Loucy (cell line): ENCODE measurements around the gene ARHGAP42.

Experiments
- H2AFZ ChIP-seq: fragments of 200-600 bp; sonication (generic); 2 replicates; pipeline ENCODE4 v1.6.0; 2016; ENCODE audit warnings: antibody characterized with exemption, mild to moderate bottlenecking, low read length, moderate library complexity
- H3F3A ChIP-seq: fragments of 200-600 bp; 2 replicates; pipeline ENCODE4 v1.6.0; 2016; ENCODE audit warnings: antibody characterized with exemption, low read depth, mild to moderate bottlenecking
- H3K27me3 ChIP-seq: fragments of 200-600 bp; sonication (generic); 2 replicates; pipeline ENCODE4 v1.6.1; 2014; ENCODE audit warnings: low read length, mild to moderate bottlenecking; ENCODE audit not compliant: insufficient read depth, poor library complexity, severe bottlenecking
- H3K36me3 ChIP-seq: fragments of 200-600 bp; sonication (generic); 2 replicates; pipeline ENCODE4 v1.6.1; 2016; ENCODE audit warnings: low read length; ENCODE audit not compliant: insufficient read depth
- H3K4me1 ChIP-seq: fragments of 200-600 bp; sonication (generic); 2 replicates; pipeline ENCODE4 v1.5.1; 2014; ENCODE audit warnings: low read length, mild to moderate bottlenecking; ENCODE audit not compliant: insufficient read depth, poor library complexity, severe bottlenecking
- H3K4me2 ChIP-seq: fragments of 200-600 bp; sonication (generic); 2 replicates; pipeline ENCODE4 v1.6.0; 2014; ENCODE audit warnings: antibody characterized with exemption, low read length, low read depth, mild to moderate bottlenecking; ENCODE audit not compliant: poor library complexity, severe bottlenecking
- H3K4me3 ChIP-seq: fragments of 200-600 bp; sonication (generic); 2 replicates; pipeline ENCODE4 v1.5.1; 2014; ENCODE audit warnings: low read length, mild to moderate bottlenecking, mixed read lengths; ENCODE audit not compliant: poor library complexity, severe bottlenecking
- H3K79me2 ChIP-seq: fragments of 200-600 bp; sonication (generic); 2 replicates; pipeline ENCODE4 v1.6.1; 2014; ENCODE audit warnings: low read length; ENCODE audit not compliant: insufficient read depth
- H3K9ac ChIP-seq: fragments of 200-600 bp; sonication (generic); 2 replicates; pipeline ENCODE4 v1.6.0; 2014; ENCODE audit warnings: mild to moderate bottlenecking, low read depth, low read length, moderate library complexity; ENCODE audit not compliant: poor library complexity, severe bottlenecking
- H3K9me2 ChIP-seq: fragments of 200-600 bp; sonication (generic); replicated peaks from 2 replicates; pipeline ENCODE4 v1.6.1; 2016; ENCODE audit warnings: low read depth, low read length, mixed read lengths
- H3K9me3 ChIP-seq: fragments of 200-600 bp; sonication (generic); 2 replicates; pipeline ENCODE4 v1.6.1; 2014; ENCODE audit warnings: mild to moderate bottlenecking, antibody characterized with exemption, low read length, low read depth; ENCODE audit not compliant: insufficient read depth
- H4K20me1 ChIP-seq: fragments of 200-600 bp; sonication (generic); 2 replicates; pipeline ENCODE4 v1.6.0; 2014; ENCODE audit warnings: antibody characterized with exemption, low read length, mild to moderate bottlenecking; ENCODE audit not compliant: insufficient read depth, poor library complexity, severe bottlenecking
- EZH2phosphoT487 ChIP-seq: fragments of 200-600 bp; IDR thresholded peaks from 2 replicates; pipeline ENCODE4 v1.6.1; 2018; ENCODE audit warnings: antibody characterized with exemption, mild to moderate bottlenecking, moderate library complexity, borderline replicate concordance
- TF ChIP-seq, protein P1 (sequence below): fragments of 200-600 bp; sonication (generic); conservative IDR thresholded peaks from 2 replicates; pipeline ENCODE4 v1.5.1; 2014; ENCODE audit warnings: mild to moderate bottlenecking, antibody characterized with exemption, low read length

The ARHGAP42 gene

DNA sequence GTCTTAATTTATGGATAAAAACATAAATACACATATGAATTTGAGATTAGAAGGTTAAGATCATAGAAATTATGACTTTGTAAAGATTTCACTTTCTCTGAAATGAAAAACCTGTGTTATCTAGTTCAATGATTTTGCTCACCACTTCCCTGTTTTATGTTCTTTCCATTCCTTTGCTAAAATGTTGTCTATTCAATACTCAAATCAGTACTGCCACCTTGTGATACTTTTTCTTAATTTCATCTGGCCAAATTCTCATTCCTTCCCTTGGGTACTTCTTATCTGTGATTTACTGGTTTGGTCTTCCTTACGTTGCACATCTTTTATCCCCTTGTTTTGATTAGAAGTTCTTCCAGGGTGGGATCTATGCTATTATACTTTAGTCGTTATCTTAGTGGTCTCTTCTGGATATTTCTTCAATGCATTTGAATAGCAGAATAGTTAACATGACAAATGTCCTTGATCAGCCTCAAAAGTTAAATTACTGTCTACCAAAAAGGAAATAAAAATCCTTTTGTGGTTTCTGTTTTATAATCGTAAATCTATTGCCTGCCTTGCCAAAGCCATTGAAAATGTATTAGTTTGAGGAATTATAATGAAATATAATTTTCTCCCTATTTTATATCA is 245.5 kb downstream of the ARHGAP42 start:
- Histone ChIP-seq H3K4me3 (no peak overlapping the region), H3K9me2 (no peaks in the 10 kb centered on the region), H3K9me3 (no peaks in the 10 kb centered on the region), H2AFZ (no peak overlapping the region), H3K79me2 (no peaks in the 10 kb centered on the region), H3K9ac (no peak overlapping the region), H4K20me1 (no peaks in the 10 kb centered on the region), H3K4me1 (no peaks in the 10 kb centered on the region), H3K4me2 (no peak overlapping the region), H3F3A (no peaks in the 10 kb centered on the region), H3K36me3 (no peaks in the 10 kb centered on the region), H3K27me3 (no peaks in the 10 kb centered on the region)
- TF ChIP-seq, protein P1, sequence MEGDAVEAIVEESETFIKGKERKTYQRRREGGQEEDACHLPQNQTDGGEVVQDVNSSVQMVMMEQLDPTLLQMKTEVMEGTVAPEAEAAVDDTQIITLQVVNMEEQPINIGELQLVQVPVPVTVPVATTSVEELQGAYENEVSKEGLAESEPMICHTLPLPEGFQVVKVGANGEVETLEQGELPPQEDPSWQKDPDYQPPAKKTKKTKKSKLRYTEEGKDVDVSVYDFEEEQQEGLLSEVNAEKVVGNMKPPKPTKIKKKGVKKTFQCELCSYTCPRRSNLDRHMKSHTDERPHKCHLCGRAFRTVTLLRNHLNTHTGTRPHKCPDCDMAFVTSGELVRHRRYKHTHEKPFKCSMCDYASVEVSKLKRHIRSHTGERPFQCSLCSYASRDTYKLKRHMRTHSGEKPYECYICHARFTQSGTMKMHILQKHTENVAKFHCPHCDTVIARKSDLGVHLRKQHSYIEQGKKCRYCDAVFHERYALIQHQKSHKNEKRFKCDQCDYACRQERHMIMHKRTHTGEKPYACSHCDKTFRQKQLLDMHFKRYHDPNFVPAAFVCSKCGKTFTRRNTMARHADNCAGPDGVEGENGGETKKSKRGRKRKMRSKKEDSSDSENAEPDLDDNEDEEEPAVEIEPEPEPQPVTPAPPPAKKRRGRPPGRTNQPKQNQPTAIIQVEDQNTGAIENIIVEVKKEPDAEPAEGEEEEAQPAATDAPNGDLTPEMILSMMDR: peak; percentile 50
- TF ChIP-seq EZH2phosphoT487: no peak

DNA sequence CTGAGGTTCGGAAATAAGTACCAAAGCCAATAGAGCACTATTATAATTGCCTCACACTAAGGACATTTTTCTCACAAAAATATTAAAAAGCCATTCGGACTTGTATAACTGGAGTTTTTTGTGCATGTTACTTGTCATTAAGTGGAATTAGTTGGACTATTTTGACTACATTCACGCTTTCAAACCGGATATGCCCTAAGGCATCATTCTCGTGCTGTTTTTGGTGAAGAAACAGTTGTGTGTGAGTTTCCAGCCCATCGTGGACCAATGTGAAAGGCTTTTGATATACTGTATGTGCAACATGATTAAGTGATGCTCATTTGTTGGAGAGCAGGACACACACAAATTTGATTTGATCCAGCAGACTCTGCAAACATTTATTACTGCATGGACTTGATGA is 249.7 kb downstream of the ARHGAP42 start:
- H3K4me1 ChIP-seq: no peaks in the 10 kb centered on the region
- H3K79me2 ChIP-seq: no peaks in the 10 kb centered on the region
- no peaks in the 10 kb centered on the region for H3K27me3 ChIP-seq
- no peaks in the 10 kb centered on the region for H3K36me3 ChIP-seq
- H3K9me3 ChIP-seq: no peaks in the 10 kb centered on the region
- no peaks in the 10 kb centered on the region for H3K9me2 ChIP-seq
- no peak overlapping the region for H2AFZ ChIP-seq
- no peak overlapping the region for H3K4me2 ChIP-seq
- TF ChIP-seq, protein P1: no peak
- TF ChIP-seq EZH2phosphoT487: no peak
- H3K4me3 ChIP-seq: no peak overlapping the region
- H3F3A ChIP-seq: no peaks in the 10 kb centered on the region
- no peaks in the 10 kb centered on the region for H4K20me1 ChIP-seq
- no peak overlapping the region for H3K9ac ChIP-seq

DNA sequence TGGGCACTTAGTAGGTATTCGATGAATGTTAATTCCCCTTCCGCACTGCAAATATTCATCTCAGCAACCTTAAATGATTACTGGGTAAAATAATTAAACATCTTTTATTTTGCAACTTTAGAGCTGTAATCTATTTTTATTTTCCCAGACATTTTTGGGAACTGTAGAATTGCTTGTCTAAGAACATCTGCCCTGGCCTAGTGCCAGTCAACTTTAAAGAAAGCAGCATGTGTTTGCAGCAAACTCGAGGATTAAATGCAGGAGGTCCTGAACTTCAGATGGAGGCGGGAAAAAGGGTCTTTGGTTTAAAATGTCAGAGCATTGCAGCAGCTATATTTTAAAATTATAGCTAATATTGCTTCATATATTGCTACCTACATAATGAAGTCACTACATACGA is 252.5 kb downstream of the ARHGAP42 start:
- H4K20me1 ChIP-seq: no peaks in the 10 kb centered on the region
- no peaks in the 10 kb centered on the region for H3K79me2 ChIP-seq
- H3K9ac ChIP-seq: no peak overlapping the region
- no peaks in the 10 kb centered on the region for H3F3A ChIP-seq
- H3K4me1 ChIP-seq: no peaks in the 10 kb centered on the region
- H3K4me2 ChIP-seq: no peak overlapping the region
- no peaks in the 10 kb centered on the region for H3K9me3 ChIP-seq
- no peaks in the 10 kb centered on the region for H3K36me3 ChIP-seq
- TF ChIP-seq, protein P1: no peak
- no peak for TF ChIP-seq EZH2phosphoT487
- H2AFZ ChIP-seq: no peak overlapping the region
- H3K9me2 ChIP-seq: no peaks in the 10 kb centered on the region
- no peaks in the 10 kb centered on the region for H3K27me3 ChIP-seq
- no peak overlapping the region for H3K4me3 ChIP-seq
